ENCODE measurements around the gene PEAK1. TPM values are rescaled to one million over a fixed set of nuclear protein-coding genes. Genes with fewer than 3 reads are reported as not detected.
"Not testable (repeated sequence)": the region's sequence is repeated elsewhere in the genome, so short reads cannot be mapped to it uniquely, and the experiment has no call there.

The PEAK1 gene
- total and polyA plus RNA-seq, 10 of the 15 experiments (the other 5 are each of a cell fraction or from before 2014, with no cell fraction given) = 0.62 to 24.2 (median 11.2) TPM

- TF ChIP-seq, protein P1, sequence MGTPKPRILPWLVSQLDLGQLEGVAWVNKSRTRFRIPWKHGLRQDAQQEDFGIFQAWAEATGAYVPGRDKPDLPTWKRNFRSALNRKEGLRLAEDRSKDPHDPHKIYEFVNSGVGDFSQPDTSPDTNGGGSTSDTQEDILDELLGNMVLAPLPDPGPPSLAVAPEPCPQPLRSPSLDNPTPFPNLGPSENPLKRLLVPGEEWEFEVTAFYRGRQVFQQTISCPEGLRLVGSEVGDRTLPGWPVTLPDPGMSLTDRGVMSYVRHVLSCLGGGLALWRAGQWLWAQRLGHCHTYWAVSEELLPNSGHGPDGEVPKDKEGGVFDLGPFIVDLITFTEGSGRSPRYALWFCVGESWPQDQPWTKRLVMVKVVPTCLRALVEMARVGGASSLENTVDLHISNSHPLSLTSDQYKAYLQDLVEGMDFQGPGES (IDR thresholded peaks at IDR 0.05) = no peak
- TF ChIP-seq RELA (IDR thresholded peaks at IDR 0.05; ENCODE audit: borderline replicate concordance, partially characterized antibody) = no peak
- TF ChIP-seq ZNF687 (IDR thresholded peaks at IDR 0.05) = no peak
- TF ChIP-seq YY1 (IDR thresholded peaks at IDR 0.05; ENCODE audit: low read depth, low read length) = no peak
These were observed 13.1 kb downstream of the PEAK1 start (continued) for GRCh38 chr15:77406846-77407245.

GRCh38 chr15:77406173-77406759, 13.6 kb downstream of the PEAK1 start:
- H3K4me1 ChIP-seq (ENCODE audit: control insufficient read depth, insufficient read depth, low read length) = peaks cover 12% of the 10 kb centered on the region; the same call in 1 of the 2 replicates
- RAD21 ChIA-PET (ENCODE audit: unreplicated experiment) = interaction anchor here (1.0 to 1.9 kb wide), 6 partner anchors 10 to 224 kb away, joined by 3 to 8 read pairs (median 4); no protein-coding TSS in a partner anchor
- H3K4me2 ChIP-seq (ENCODE audit: control insufficient read depth, insufficient read depth); H3K9ac ChIP-seq (ENCODE audit: control insufficient read depth, insufficient read depth, low read length); in situ Hi-C loops (cut with MboI); intact Hi-C loops (cut with micrococcal nuclease; ENCODE audit: unreplicated experiment); BruUV-seq (replicated peaks); H4K20me1 ChIP-seq (ENCODE audit: control insufficient read depth, insufficient read depth); DNase-seq (ENCODE audit: low read depth, low spot score); H3K27me3 ChIP-seq (replicated peaks in 1 of 2; ENCODE audit: control insufficient read depth in 2 of 2, insufficient read depth in 2 of 2, low read length in 1 of 2); ATAC-seq; H3K36me3 ChIP-seq (ENCODE audit: control insufficient read depth in 2 of 2, insufficient read depth in 2 of 2, low read length in 1 of 2); H3K27ac ChIP-seq (ENCODE audit: control insufficient read depth, insufficient read depth); H3K79me2 ChIP-seq (ENCODE audit: control insufficient read depth, insufficient read depth, low read length); FAIRE-seq; H3K4me3 ChIP-seq; H2AFZ ChIP-seq (ENCODE audit: control insufficient read depth, low read depth, low read length); H3K9me3 ChIP-seq (replicated peaks; ENCODE audit: control insufficient read depth, insufficient read depth, low read length): not testable (repeated sequence)
- CTCF ChIA-PET = interaction anchor here (1.1 to 1.7 kb wide), 6 partner anchors 14 to 280 kb away, joined by 3 to 10 read pairs (median 4); no protein-coding TSS in a partner anchor
- POLR2A ChIA-PET = interaction anchor here (0.8 to 1.3 kb wide), 3 partner anchors 12 to 224 kb away, joined by 3 read pairs; no protein-coding TSS in a partner anchor
- SMC1A ChIA-PET (ENCODE audit: uncharacterized antibody, unreplicated experiment) = interaction anchor here (0.6 to 3.0 kb wide), 14 partner anchors 10 to 763 kb away, joined by 3 to 11 read pairs (median 4); no protein-coding TSS in a partner anchor
- 37% methylated on average over 1 of the region's 1 CpG for WGBS (ENCODE audit: insufficient coverage, insufficient replicate concordance, low lambda C conversion rate, missing lambda C conversion rate)
- TF ChIP-seq IKZF1 (conservative IDR thresholded peaks at IDR 0.05) = peak; percentile 91
- peak; percentile 46 for TF ChIP-seq NFIC (IDR thresholded peaks at IDR 0.05; ENCODE audit: low read depth, low read length)
- peak; percentile 7; the same call in 1 of the 2 replicates for TF ChIP-seq RUNX3 (IDR thresholded peaks at IDR 0.05; ENCODE audit: low read length)
- peak; percentile 33; the same call in 1 of the 2 replicates for TF ChIP-seq BMI1 (IDR thresholded peaks at IDR 0.05; ENCODE audit: borderline replicate concordance)
- TF ChIP-seq RB1 (IDR thresholded peaks at IDR 0.05; ENCODE audit: borderline replicate concordance) = peak; percentile 41; the same call in 1 of the 2 replicates
- TF ChIP-seq JUNB (IDR thresholded peaks at IDR 0.05) = peak; percentile 48; the same call in 1 of the 2 replicates
- TF ChIP-seq IRF4 (IDR thresholded peaks at IDR 0.05; ENCODE audit: low read depth, low read length) = peak; percentile 38; the same call in 1 of the 2 replicates
- peak; percentile 95 for TF ChIP-seq SPI1 (IDR thresholded peaks at IDR 0.05; ENCODE audit: borderline replicate concordance, insufficient read depth, low read depth, low read length)
- TF ChIP-seq GATAD2B (conservative IDR thresholded peaks at IDR 0.05; ENCODE audit: low read depth) = 0 out of 2 replicates have a peak, but pooled peaks have one; percentile 63
- TF ChIP-seq ZNF24 (IDR thresholded peaks at IDR 0.05) = 0 out of 2 replicates have a peak, but pooled peaks have one; percentile 36
- peak; percentile 76 for TF ChIP-seq ATF7 (IDR thresholded peaks at IDR 0.05; ENCODE audit: low read depth)
- TF ChIP-seq IKZF2 (IDR thresholded peaks at IDR 0.05) = peak; percentile 94

All from GM12878 (cell line).